Nephron (organoid): Measurements from ENCODE around the gene SZRD1.

ENCODE experiments used
- H3K27ac Mint-ChIP-seq, 3 experiments: 2 replicates each; pipeline ENCODE4 v1.8.0; 2020; ENCODE audit warnings: mixed read lengths in 3 of 3, mild to moderate bottlenecking in 2 of 3, moderate library complexity in 1 of 3
- H3K27me3 Mint-ChIP-seq: 2 replicates; pipeline ENCODE4 v1.8.0; 2021; ENCODE audit warnings: low read depth, mild to moderate bottlenecking, moderate library complexity, mixed read lengths
- H3K36me3 Mint-ChIP-seq: 2 replicates; pipeline ENCODE4 v1.8.0; 2020; ENCODE audit warnings: low read depth, mixed read lengths
- H3K4me1 Mint-ChIP-seq: 2 replicates; pipeline ENCODE4 v1.8.0; 2020; ENCODE audit warnings: mixed read lengths
- H3K4me3 Mint-ChIP-seq, 3 experiments: 2 replicates each; pipeline ENCODE4 v1.8.0; 2020; ENCODE audit warnings: mild to moderate bottlenecking in 3 of 3, mixed read lengths in 3 of 3, moderate library complexity in 2 of 3
- H3K9me3 Mint-ChIP-seq: 2 replicates; pipeline ENCODE4 v1.8.0; 2020; ENCODE audit warnings: mixed read lengths
- CTCF ChIP-seq, 3 experiments: fragments of 200-600 bp; sonication (generic); IDR thresholded peaks; one replicate each; pipeline ENCODE4 v1.5.0; 2021; ENCODE audit warnings: antibody characterized with exemption in 3 of 3; ENCODE audit not compliant: unreplicated experiment in 3 of 3

SZRD1 gene

GRCh38 chr1:16425125-16426025 lies 58.3 kb downstream of the SZRD1 start:
- no peak overlapping the region for H3K27ac Mint-ChIP-seq
- no peaks in the 10 kb centered on the region for H3K36me3 Mint-ChIP-seq
- no peak overlapping the region for H3K4me3 Mint-ChIP-seq
- H3K9me3 Mint-ChIP-seq: no peaks in the 10 kb centered on the region
- no peak for TF ChIP-seq CTCF (IDR thresholded peaks at IDR 0.05; ENCODE audit: unreplicated experiment in 3 of 3)
- peaks cover 6% of the 10 kb centered on the region for H3K27me3 Mint-ChIP-seq
- no peaks in the 10 kb centered on the region for H3K4me1 Mint-ChIP-seq

GRCh38 chr1:16430606-16431005 lies 63.6 kb downstream of the SZRD1 start:
- Mint-ChIP-seq H3K27me3 (peaks cover 6% of the 10 kb centered on the region), H3K4me1 (no peaks in the 10 kb centered on the region), H3K9me3 (no peaks in the 10 kb centered on the region), H3K36me3 (no peaks in the 10 kb centered on the region), H3K27ac (no peak overlapping the region), H3K4me3 (no peak overlapping the region)
- TF ChIP-seq CTCF (IDR thresholded peaks at IDR 0.05; ENCODE audit: unreplicated experiment in 3 of 3): no peak

- TF ChIP-seq CTCF (IDR thresholded peaks at IDR 0.05; ENCODE audit: unreplicated experiment in 3 of 3): no peak
- H3K36me3 Mint-ChIP-seq: no peaks in the 10 kb centered on the region
Observed at GRCh38 chr1:16433030-16433429, 66.0 kb downstream of the SZRD1 start.

GRCh38 chr1:16434007-16434406 lies 67.0 kb downstream of the SZRD1 start:
- no peaks in the 10 kb centered on the region for H3K4me1 Mint-ChIP-seq
- H3K4me3 Mint-ChIP-seq: no peak overlapping the region
- no peaks in the 10 kb centered on the region for H3K36me3 Mint-ChIP-seq
- no peaks in the 10 kb centered on the region for H3K9me3 Mint-ChIP-seq
- peaks cover 6% of the 10 kb centered on the region for H3K27me3 Mint-ChIP-seq
- no peak overlapping the region for H3K27ac Mint-ChIP-seq
- no peak for TF ChIP-seq CTCF (IDR thresholded peaks at IDR 0.05; ENCODE audit: unreplicated experiment in 3 of 3)

More at GRCh38 chr1:16433030-16433429, 66.0 kb downstream of the SZRD1 start:
- Mint-ChIP-seq H3K9me3 (no peaks in the 10 kb centered on the region), H3K4me3 (no peak overlapping the region), H3K27ac (no peak overlapping the region), H3K27me3 (peaks cover 6% of the 10 kb centered on the region), H3K4me1 (no peaks in the 10 kb centered on the region)

GRCh38 chr1:16434501-16434900 lies 67.5 kb downstream of the SZRD1 start:
- Mint-ChIP-seq H3K4me1 (no peaks in the 10 kb centered on the region), H3K36me3 (no peaks in the 10 kb centered on the region), H3K27ac (no peak overlapping the region), H3K27me3 (peaks cover 6% of the 10 kb centered on the region), H3K9me3 (no peaks in the 10 kb centered on the region), H3K4me3 (no peak overlapping the region)
- no peak for TF ChIP-seq CTCF (IDR thresholded peaks at IDR 0.05; ENCODE audit: unreplicated experiment in 3 of 3)
